GM23338 (cell line): ENCODE data around the gene TFIP11. TPM values are rescaled to one million over a fixed set of nuclear protein-coding genes. Genes with fewer than 3 reads are reported as not detected.

Experiments
- ATAC-seq: fragments of 200-7000 bp; cut with Tn5 transposase; 3 replicates; pipeline ENCODE4 v1.9.1; 2020
- DNase-seq: peaks from one replicate; pipeline ENCODE4 v3.0.0-alpha.2; 2015; ENCODE audit warnings: low spot score
- H2AFZ ChIP-seq: fragments of 200-600 bp; sonication (generic); 2 replicates; pipeline ENCODE4 v1.8.0; 2016; ENCODE audit warnings: antibody characterized with exemption, mild to moderate bottlenecking, moderate library complexity
- H3F3A ChIP-seq: fragments of 200-600 bp; sonication (generic); replicated peaks from 2 replicates; pipeline ENCODE4 v1.8.0; 2017; ENCODE audit warnings: antibody characterized with exemption, mixed run types, low read depth
- H3K27ac ChIP-seq: fragments of 200-600 bp; sonication (generic); 2 replicates; pipeline ENCODE4 v1.6.1; 2016; ENCODE audit warnings: low read depth
- H3K27me3 ChIP-seq: fragments of 200-600 bp; sonication (generic); 2 replicates; pipeline ENCODE4 v1.8.0; 2016; ENCODE audit warnings: mild to moderate bottlenecking, mixed run types, moderate library complexity; ENCODE audit not compliant: insufficient read depth
- H3K36me3 ChIP-seq: fragments of 200-600 bp; sonication (generic); 2 replicates; pipeline ENCODE4 v1.8.0; 2016; ENCODE audit warnings: mild to moderate bottlenecking; ENCODE audit not compliant: insufficient read depth
- H3K4me1 ChIP-seq: fragments of 200-600 bp; sonication (generic); 2 replicates; pipeline ENCODE4 v1.8.0; 2016; ENCODE audit warnings: mild to moderate bottlenecking, moderate library complexity; ENCODE audit not compliant: insufficient read depth
- H3K4me2 ChIP-seq: fragments of 200-600 bp; sonication (generic); 2 replicates; pipeline ENCODE4 v1.7.1; 2017; ENCODE audit warnings: mixed run types
- H3K4me3 ChIP-seq: fragments of 200-600 bp; sonication (generic); 2 replicates; pipeline ENCODE4 v1.6.1; 2016; ENCODE audit warnings: mixed run types
- H3K79me2 ChIP-seq: fragments of 200-600 bp; sonication (generic); replicated peaks from 2 replicates; pipeline ENCODE4 v1.8.0; 2017; ENCODE audit warnings: mild to moderate bottlenecking; ENCODE audit not compliant: insufficient read depth
- H3K9me2 ChIP-seq: fragments of 200-600 bp; sonication (generic); 2 replicates; pipeline ENCODE4 v1.8.0; 2017; ENCODE audit not compliant: insufficient read depth
- H4K20me1 ChIP-seq: fragments of 200-600 bp; sonication (generic); replicated peaks from 2 replicates; pipeline ENCODE4 v1.8.0; 2017; ENCODE audit warnings: mild to moderate bottlenecking; ENCODE audit not compliant: insufficient read depth
- H3K27ac Mint-ChIP-seq: 2 replicates; pipeline ENCODE4 v1.8.0; 2020; ENCODE audit warnings: inconsistent platforms, mild to moderate bottlenecking, moderate library complexity, mixed read lengths
- H3K27me3 Mint-ChIP-seq: 3 replicates; pipeline ENCODE4 v1.8.0; 2022; ENCODE audit warnings: low read depth, mild to moderate bottlenecking, moderate library complexity, mixed read lengths, inconsistent platforms; ENCODE audit not compliant: insufficient read depth, poor library complexity
- H3K36me3 Mint-ChIP-seq: 3 replicates; pipeline ENCODE4 v1.8.0; 2021; ENCODE audit warnings: low read depth, mild to moderate bottlenecking, inconsistent platforms, moderate library complexity, mixed read lengths
- H3K4me1 Mint-ChIP-seq: 3 replicates; pipeline ENCODE4 v1.8.0; 2020; ENCODE audit warnings: mild to moderate bottlenecking, inconsistent platforms, mixed read lengths
- H3K4me3 Mint-ChIP-seq: 3 replicates; pipeline ENCODE4 v1.8.0; 2021; ENCODE audit warnings: moderate library complexity, mild to moderate bottlenecking, inconsistent platforms, mixed read lengths
- H3K9me3 Mint-ChIP-seq: 3 replicates; pipeline ENCODE4 v1.8.0; 2020; ENCODE audit warnings: moderate library complexity, mild to moderate bottlenecking, inconsistent platforms, mixed read lengths
- CREB1 ChIP-seq: fragments of 250-450 bp; sonication (Bioruptor Pico); IDR thresholded peaks from 2 replicates; pipeline ENCODE4 v1.5.0; 2020; ENCODE audit warnings: low read depth, mild to moderate bottlenecking, moderate library complexity
- ETS1 ChIP-seq: IDR thresholded peaks from 2 replicates; pipeline ENCODE4 v1.6.1; 2016; ENCODE audit warnings: antibody characterized with exemption
- EZH2 ChIP-seq: fragments of 200-600 bp; sonication (generic); IDR thresholded peaks from one replicate; pipeline ENCODE4 v1.8.0; 2017; ENCODE audit warnings: antibody characterized with exemption, mild to moderate bottlenecking, low read depth; ENCODE audit not compliant: unreplicated experiment
- EZH2phosphoT487 ChIP-seq: fragments of 200-600 bp; sonication (generic); IDR thresholded peaks from one replicate; pipeline ENCODE4 v1.8.1; 2018; ENCODE audit warnings: antibody characterized with exemption; ENCODE audit not compliant: unreplicated experiment
- JUNB ChIP-seq: IDR thresholded peaks from one replicate; pipeline ENCODE4 v1.6.1; 2016; ENCODE audit warnings: antibody characterized with exemption; ENCODE audit not compliant: unreplicated experiment
- NANOG ChIP-seq: IDR thresholded peaks from 2 replicates; pipeline ENCODE4 v1.6.1; 2016; ENCODE audit warnings: antibody characterized with exemption, borderline replicate concordance
- POLR2AphosphoS5 ChIP-seq: IDR thresholded peaks from 2 replicates; pipeline ENCODE4 v1.6.1; 2016; ENCODE audit warnings: antibody characterized with exemption, low read depth
- REST ChIP-seq: IDR thresholded peaks from one replicate; pipeline ENCODE4 v1.6.1; 2018; ENCODE audit warnings: antibody characterized with exemption; ENCODE audit not compliant: unreplicated experiment
- STAT1 ChIP-seq: IDR thresholded peaks from one replicate; pipeline ENCODE4 v1.6.1; 2016; ENCODE audit warnings: antibody characterized with exemption; ENCODE audit not compliant: unreplicated experiment
- ZNF114 ChIP-seq: fragments of 250-450 bp; sonication (Bioruptor Pico); IDR thresholded peaks from 2 replicates; pipeline ENCODE4 v1.5.0; 2020; ENCODE audit warnings: mild to moderate bottlenecking, moderate library complexity
- ZNF331 ChIP-seq: fragments of 250-450 bp; sonication (Bioruptor Pico); IDR thresholded peaks from 2 replicates; pipeline ENCODE4 v1.5.0; 2020; ENCODE audit warnings: low read depth, mild to moderate bottlenecking, moderate library complexity
- ZNF462 ChIP-seq: fragments of 250-450 bp; sonication (Bioruptor Pico); IDR thresholded peaks from 2 replicates; pipeline ENCODE4 v1.5.0; 2020; ENCODE audit warnings: mild to moderate bottlenecking, moderate library complexity
- polyA plus RNA-seq: library from polyadenylated mRNA; unstranded; fragments of >200 nt; fragmentation: Nextera tagmentation; extraction: Ambion mirVana; gene quantifications from 2 replicates; pipeline ENCODE4 v1.2.1, GENCODE V29; 2016
- total RNA-seq: library from RNA; depleted of rRNA; stranded (reverse); fragments of >200 nt; shearing (Covaris generic); gene quantifications from 2 replicates; pipeline ENCODE4 v1.2.3, GENCODE V29; 2014
- TF ChIP-seq, protein P1 (sequence below), 2 experiments: fragments of 200-600 bp in 1 of 2; sonication (generic) in 1 of 2; conservative IDR thresholded peaks; 2 replicates each; pipeline versions ENCODE4 v1.5.1 to v1.6.1; 2016 to 2017; ENCODE audit warnings: antibody characterized with exemption in 2 of 2, low read depth in 2 of 2, mild to moderate bottlenecking in 2 of 2, moderate library complexity in 1 of 2

TFIP11 gene
- total and polyA plus RNA-seq, 2 experiments from 2014 or later, result 17.1 to 26.2 TPM

DNA sequence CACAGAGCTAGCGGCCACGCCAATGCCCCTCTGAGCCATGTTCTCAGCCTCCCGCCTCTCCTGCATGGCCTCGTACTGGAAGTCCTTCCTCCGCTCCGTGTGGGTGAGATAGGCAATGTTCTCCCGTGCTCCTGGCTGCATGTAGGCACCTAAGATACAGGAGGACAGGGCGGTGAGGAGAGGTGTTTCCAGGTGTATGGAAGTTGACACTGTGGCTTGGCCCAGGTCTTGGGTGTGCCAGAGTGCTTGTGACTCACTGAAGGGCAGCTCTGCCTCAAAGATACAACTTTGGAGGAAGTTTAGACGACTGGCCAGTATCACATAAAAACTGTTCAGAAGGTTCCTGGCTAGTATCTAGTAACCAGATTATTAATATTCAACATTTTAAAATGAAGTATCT is 20.1 kb downstream of the TFIP11 start:
- Histone ChIP-seq H4K20me1 (peaks cover 2% of the 10 kb centered on the region), H3K36me3 (peaks cover 67% of the 10 kb centered on the region), H2AFZ (no peak overlapping the region), H3K9me2 (no peaks in the 10 kb centered on the region), H3K27ac (no peak overlapping the region), H3K27me3 (no peaks in the 10 kb centered on the region), H3K4me1 (no peaks in the 10 kb centered on the region), H3K4me3 (no peak overlapping the region), H3F3A (peaks cover 47% of the 10 kb centered on the region), H3K79me2 (no peaks in the 10 kb centered on the region), H3K4me2 (no peak overlapping the region)
- Mint-ChIP-seq H3K4me1 (no peaks in the 10 kb centered on the region), H3K27me3 (peaks cover 1% of the 10 kb centered on the region), H3K27ac (no peak overlapping the region), H3K36me3 (peaks cover 82% of the 10 kb centered on the region), H3K4me3 (no peak overlapping the region), H3K9me3 (no peaks in the 10 kb centered on the region)
- TF ChIP-seq ZNF331 (CRISPR knock-in tag) (no peak), EZH2 (no peak), ZNF462 (CRISPR knock-in tag) (no peak), NANOG (no peak), CREB1 (CRISPR knock-in tag) (no peak), ETS1 (no peak), JUNB (no peak), EZH2phosphoT487 (no peak), POLR2AphosphoS5 (no peak), STAT1 (no peak), ZNF114 (CRISPR knock-in tag) (no peak), REST (no peak)
- TF ChIP-seq, protein P1, sequence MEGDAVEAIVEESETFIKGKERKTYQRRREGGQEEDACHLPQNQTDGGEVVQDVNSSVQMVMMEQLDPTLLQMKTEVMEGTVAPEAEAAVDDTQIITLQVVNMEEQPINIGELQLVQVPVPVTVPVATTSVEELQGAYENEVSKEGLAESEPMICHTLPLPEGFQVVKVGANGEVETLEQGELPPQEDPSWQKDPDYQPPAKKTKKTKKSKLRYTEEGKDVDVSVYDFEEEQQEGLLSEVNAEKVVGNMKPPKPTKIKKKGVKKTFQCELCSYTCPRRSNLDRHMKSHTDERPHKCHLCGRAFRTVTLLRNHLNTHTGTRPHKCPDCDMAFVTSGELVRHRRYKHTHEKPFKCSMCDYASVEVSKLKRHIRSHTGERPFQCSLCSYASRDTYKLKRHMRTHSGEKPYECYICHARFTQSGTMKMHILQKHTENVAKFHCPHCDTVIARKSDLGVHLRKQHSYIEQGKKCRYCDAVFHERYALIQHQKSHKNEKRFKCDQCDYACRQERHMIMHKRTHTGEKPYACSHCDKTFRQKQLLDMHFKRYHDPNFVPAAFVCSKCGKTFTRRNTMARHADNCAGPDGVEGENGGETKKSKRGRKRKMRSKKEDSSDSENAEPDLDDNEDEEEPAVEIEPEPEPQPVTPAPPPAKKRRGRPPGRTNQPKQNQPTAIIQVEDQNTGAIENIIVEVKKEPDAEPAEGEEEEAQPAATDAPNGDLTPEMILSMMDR (conservative IDR thresholded peaks at IDR 0.05; ENCODE audit: low read depth in 2 of 2), result no peak
- no peak for DNase-seq
- ATAC-seq, result no peak
